Activated T-helper 1 cell treated with anti-CD3 and anti-CD28 coated beads, Interleukin-12 subunit alpha, Interleukin-12 subunit beta, Interleukin-2, Interleukin-4 antibody, amounts not matched to agents 30 ng/mL and 10 ng/mL and 1 ng/mL, durations not matched to agents 14 hours and 24 hours and 36 hours (primary cell): ENCODE data around the gene ERC1. TPM values are rescaled to one million over a fixed set of nuclear protein-coding genes. Genes with fewer than 3 reads are reported as not detected.
"Not testable (repeated sequence)": the region's sequence is repeated elsewhere in the genome, so short reads cannot be mapped to it uniquely, and the experiment has no call there.

Experiments used
- DNase-seq: peaks from one replicate; pipeline ENCODE4 v3.0.0; 2021; ENCODE audit warnings: low spot score
- H3K27ac Mint-ChIP-seq: one replicate; pipeline ENCODE4 v1.8.0; 2021; ENCODE audit warnings: mild to moderate bottlenecking, mixed read lengths
- H3K27me3 Mint-ChIP-seq: one replicate; pipeline ENCODE4 v1.8.0; 2022; ENCODE audit warnings: mild to moderate bottlenecking, moderate library complexity, mixed read lengths; ENCODE audit not compliant: insufficient read depth
- H3K36me3 Mint-ChIP-seq: one replicate; pipeline ENCODE4 v1.8.0; 2021; ENCODE audit warnings: low read depth, mixed read lengths
- H3K4me1 Mint-ChIP-seq: one replicate; pipeline ENCODE4 v1.8.0; 2021; ENCODE audit warnings: low read depth, mixed read lengths
- H3K4me3 Mint-ChIP-seq: one replicate; pipeline ENCODE4 v1.8.0; 2021; ENCODE audit warnings: mild to moderate bottlenecking, moderate library complexity, mixed read lengths
- H3K9me3 Mint-ChIP-seq: one replicate; pipeline ENCODE4 v1.8.0; 2021; ENCODE audit warnings: mixed read lengths
- intact Hi-C: fragments of 100-400 bp; cut with micrococcal nuclease; formaldehyde crosslinking; loops from one replicate; pipeline ENCODE4 v1.15.1; 2024
- total RNA-seq: library from RNA; stranded (reverse); gene quantifications from 2 replicates; pipeline ENCODE4 v1.2.3, GENCODE V29; 2022

Gene ERC1
- total RNA-seq, 1 donor from 2014 or later, result 33.6 TPM

DNA sequence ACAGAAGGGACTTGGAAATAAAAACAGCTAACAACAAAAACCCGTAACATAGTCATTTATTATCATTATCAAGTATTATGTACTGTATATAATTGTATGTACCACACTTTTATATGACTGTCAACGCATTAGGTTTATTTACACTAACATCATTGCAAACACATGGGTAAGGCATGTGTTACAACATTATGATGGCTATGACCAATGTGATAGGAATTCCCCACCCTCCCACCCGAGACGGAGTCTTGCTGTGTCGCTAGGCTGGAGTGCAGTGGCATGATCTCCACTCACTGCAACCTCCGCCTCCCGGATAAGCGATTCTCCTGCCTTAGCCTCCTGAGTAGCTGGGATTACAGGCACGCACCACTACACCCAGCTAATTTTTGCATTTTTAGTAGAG is 82.6 kb downstream of the ERC1 start:
- no peak for DNase-seq
- no peaks in the 10 kb centered on the region for H3K36me3 Mint-ChIP-seq
- H3K4me3 Mint-ChIP-seq, result no peak overlapping the region
- H3K27ac Mint-ChIP-seq, result no peak overlapping the region
- peaks cover 3% of the 10 kb centered on the region for H3K27me3 Mint-ChIP-seq
- no peaks in the 10 kb centered on the region for H3K4me1 Mint-ChIP-seq
- intact Hi-C loops, result no loop called here
- no peaks in the 10 kb centered on the region for H3K9me3 Mint-ChIP-seq

DNA sequence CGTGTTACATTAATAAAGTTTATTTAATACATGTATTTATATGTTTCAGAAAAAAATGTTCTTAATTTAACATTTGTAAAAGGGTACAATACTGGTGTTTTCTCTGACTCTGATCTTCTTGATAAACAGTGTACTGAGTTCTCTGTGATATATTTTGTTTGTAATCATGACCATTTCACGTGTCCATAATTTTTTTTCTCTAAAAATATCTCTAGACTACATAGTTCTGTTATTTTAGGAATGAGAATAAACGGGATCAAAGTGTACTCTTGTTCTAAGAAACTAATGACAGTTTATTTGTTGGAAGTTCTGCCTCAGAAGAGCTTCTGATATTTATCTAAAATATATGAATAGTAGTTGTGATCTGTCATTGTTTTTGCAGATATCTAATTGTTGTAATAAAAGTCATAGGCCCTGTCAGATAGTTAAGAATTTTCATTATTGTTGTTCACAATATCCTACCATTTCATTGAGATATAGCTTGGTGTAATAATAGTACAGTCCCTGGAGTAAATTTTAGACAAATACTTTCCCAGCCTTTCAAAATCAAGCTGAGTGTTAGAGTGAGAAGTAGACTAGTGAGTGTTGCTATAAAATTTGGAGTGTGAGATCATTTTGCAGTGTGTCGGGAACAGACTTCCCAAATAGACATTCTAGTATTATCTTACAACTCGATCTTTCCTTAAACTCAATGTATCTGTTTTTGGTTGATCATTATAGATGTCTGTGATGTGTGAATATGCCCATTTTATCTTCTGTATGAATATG is 86.2 kb downstream of the ERC1 start:
- DNase-seq, result no peak
- Mint-ChIP-seq H3K27ac (no peak overlapping the region), H3K9me3 (no peaks in the 10 kb centered on the region), H3K36me3 (no peaks in the 10 kb centered on the region), H3K27me3 (no peaks in the 10 kb centered on the region), H3K4me1 (peaks cover 10% of the 10 kb centered on the region), H3K4me3 (no peak overlapping the region)
- intact Hi-C loops, result no loop called here

DNA sequence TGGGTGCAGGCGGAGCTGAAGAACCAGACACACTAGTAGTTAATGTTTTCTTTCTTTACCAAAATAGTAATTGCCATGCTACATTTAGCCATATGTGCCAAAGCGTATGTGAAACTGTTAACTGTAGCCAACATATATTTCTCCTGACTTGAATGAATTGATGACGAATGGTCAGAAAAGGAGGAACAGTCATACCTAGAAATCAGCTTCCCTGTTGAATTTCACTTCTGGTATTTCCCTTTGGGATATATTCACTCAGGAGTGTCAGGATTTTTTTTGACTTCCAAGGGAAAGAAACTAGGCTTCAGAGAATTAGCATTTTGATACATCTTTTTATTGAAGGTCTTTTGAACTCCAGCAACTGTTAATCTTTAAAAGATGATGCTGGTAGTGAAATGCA is 87.0 kb downstream of the ERC1 start:
- no peak overlapping the region for H3K4me3 Mint-ChIP-seq
- H3K27ac Mint-ChIP-seq, result no peak overlapping the region
- DNase-seq, result no peak
- intact Hi-C loops, result no loop called here
- no peaks in the 10 kb centered on the region for H3K27me3 Mint-ChIP-seq
- H3K36me3 Mint-ChIP-seq, result no peaks in the 10 kb centered on the region
- H3K9me3 Mint-ChIP-seq, result no peaks in the 10 kb centered on the region
- H3K4me1 Mint-ChIP-seq, result peaks cover 10% of the 10 kb centered on the region

DNA sequence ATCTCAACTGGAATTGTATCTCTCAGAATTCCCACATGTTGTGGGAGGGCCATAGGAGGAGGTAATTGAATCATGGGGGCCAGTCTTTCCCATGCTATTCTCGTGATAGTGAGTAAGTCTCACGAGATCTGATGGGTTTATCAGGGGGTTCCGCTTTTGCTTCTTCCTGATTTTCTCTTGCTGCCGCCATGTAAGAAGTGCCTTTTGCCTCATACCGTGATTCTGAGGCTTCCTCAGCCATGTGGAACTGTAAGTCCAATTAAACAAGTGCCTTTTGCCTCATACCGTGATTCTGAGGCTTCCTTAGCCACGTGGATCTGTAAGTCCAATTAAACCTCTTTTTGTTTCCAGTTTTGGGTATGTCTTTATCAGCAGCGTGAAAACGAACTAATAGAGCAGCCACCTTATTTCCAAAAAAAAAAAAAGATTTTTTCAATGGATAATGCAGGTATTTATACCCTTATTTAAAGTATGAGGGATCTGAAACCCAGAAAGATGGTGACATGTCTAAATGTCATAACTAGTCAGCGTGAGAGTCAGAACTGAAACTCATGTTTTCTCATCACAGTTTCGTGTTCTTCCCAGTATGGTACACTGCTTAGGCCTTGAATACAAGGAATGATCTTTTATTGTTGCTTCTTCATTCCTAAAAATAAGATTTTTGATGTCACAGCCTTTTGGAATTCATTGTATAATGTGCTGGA is 89.6 kb downstream of the ERC1 start:
- DNase-seq, result no peak
- H3K27ac Mint-ChIP-seq, result no peak overlapping the region
- no peaks in the 10 kb centered on the region for H3K36me3 Mint-ChIP-seq
- intact Hi-C loops, result no loop called here
- H3K4me1 Mint-ChIP-seq, result peaks cover 10% of the 10 kb centered on the region
- no peaks in the 10 kb centered on the region for H3K27me3 Mint-ChIP-seq
- no peak overlapping the region for H3K4me3 Mint-ChIP-seq
- no peaks in the 10 kb centered on the region for H3K9me3 Mint-ChIP-seq

DNA sequence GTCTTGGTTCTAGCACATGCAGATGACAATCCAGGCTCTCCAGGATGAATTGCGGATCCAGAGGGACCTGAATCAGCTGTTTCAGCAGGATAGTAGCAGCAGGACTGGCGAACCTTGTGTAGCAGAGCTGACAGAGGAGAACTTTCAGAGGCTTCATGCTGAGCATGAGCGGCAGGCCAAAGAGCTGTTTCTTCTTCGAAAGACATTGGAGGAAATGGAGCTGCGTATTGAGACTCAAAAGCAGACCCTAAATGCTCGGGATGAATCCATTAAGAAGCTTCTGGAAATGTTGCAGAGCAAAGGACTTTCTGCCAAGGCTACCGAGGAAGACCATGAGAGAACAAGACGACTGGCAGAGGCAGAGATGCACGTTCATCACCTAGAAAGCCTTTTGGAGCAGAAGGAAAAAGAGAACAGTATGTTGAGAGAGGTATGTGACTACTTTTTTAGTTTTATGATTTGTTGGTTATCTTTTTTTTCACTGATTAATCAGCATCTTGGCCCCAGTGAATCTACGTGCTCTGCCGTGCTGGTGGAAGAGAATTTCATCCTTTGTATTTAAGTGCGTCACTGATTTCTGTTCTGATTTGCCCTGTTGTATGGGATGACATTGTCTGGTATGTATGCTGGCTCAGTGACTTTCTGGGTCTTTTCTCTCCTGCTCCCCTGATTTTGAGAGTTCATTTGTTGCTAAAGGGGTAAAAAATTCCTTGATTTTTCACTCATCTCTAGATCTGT is 92.3 kb downstream of the ERC1 start:
- Mint-ChIP-seq H3K9me3 (no peaks in the 10 kb centered on the region), H3K27ac (no peak overlapping the region), H3K36me3 (no peaks in the 10 kb centered on the region), H3K4me1 (peaks cover 10% of the 10 kb centered on the region), H3K27me3 (no peaks in the 10 kb centered on the region), H3K4me3 (no peak overlapping the region)
- intact Hi-C loops, result no loop called here
- DNase-seq, result no peak

DNA sequence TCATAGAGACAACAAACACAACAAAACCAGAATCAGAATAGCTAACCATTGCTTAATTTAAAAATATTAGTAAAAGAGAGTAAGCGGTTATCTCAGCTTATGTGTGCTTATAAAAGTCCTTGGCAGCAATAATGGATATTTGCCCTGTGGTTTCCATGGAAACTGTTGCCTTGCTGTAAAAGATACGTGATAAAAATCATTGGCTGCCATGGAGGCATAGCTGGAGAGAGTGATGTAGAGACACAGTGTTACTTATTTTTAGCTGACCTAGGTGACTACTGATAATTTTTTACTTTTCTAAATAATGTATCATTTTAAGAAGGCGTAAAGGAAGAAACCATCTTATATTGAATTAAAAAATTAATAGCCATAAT is 92.9 kb downstream of the ERC1 start:
- H3K9me3 Mint-ChIP-seq, result no peaks in the 10 kb centered on the region
- no peak for DNase-seq
- peaks cover 10% of the 10 kb centered on the region for H3K4me1 Mint-ChIP-seq
- H3K27ac Mint-ChIP-seq, result no peak overlapping the region
- no peaks in the 10 kb centered on the region for H3K36me3 Mint-ChIP-seq
- intact Hi-C loops, result no loop called here
- no peak overlapping the region for H3K4me3 Mint-ChIP-seq
- no peaks in the 10 kb centered on the region for H3K27me3 Mint-ChIP-seq

DNA sequence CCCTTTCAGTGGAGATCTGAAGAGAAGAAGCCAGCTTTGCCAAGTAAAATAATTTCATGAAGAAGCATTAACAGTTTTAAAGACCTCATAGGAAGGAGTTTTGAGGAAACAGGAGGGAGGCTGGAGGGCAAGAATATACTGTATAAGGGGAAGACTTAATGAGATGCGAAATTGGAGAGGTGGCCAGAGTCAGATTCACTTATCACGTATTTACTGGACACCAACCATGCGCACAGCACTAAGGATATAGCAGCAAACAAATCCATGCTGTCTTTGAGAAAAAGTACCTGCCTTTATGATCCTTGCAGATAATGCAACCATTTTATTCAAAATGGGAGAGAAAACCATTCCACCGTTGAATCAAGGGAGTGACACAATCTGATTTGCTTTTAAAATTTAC is 100.3 kb downstream of the ERC1 start:
- H3K27ac Mint-ChIP-seq, result no peak overlapping the region
- no peaks in the 10 kb centered on the region for H3K9me3 Mint-ChIP-seq
- H3K36me3 Mint-ChIP-seq, result no peaks in the 10 kb centered on the region
- no peak overlapping the region for H3K4me3 Mint-ChIP-seq
- intact Hi-C loops, result loop anchor here (5.0 kb wide), 4 partner anchors 144 to 529 kb away; partner anchors contain the start of genes RAD52 and WNK1
- H3K27me3 Mint-ChIP-seq, result no peaks in the 10 kb centered on the region
- peaks cover 10% of the 10 kb centered on the region for H3K4me1 Mint-ChIP-seq
- no peak for DNase-seq

DNA sequence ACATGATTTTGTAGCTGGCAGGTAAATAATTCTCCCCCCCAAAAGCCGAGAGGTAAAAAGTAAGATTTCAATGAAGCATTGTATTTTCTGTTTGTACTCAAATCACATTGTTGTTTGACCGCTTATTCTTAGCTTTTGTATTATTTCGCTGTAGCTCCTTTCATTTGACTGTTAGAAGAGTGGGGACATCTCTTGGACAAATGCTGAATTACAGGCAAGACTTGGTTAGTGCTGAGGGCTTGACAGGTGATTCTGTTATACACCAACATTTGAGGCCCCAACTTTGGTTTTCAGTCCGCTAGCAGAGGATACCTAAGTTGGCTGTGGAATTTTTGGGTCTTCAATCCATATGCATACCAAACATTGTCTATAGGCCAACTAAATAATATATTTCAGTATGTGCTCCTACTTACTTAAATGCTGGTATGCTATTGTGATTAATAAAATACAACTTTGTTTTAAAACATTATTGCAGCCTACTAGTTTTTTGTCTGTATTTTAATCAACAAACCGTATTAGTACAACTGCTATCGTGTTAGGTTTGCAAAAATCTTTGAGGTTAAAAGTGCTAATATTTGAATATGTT is 102.2 kb downstream of the ERC1 start:
- Mint-ChIP-seq H3K27ac (no peak overlapping the region), H3K4me1 (peaks cover 12% of the 10 kb centered on the region)

DNA sequence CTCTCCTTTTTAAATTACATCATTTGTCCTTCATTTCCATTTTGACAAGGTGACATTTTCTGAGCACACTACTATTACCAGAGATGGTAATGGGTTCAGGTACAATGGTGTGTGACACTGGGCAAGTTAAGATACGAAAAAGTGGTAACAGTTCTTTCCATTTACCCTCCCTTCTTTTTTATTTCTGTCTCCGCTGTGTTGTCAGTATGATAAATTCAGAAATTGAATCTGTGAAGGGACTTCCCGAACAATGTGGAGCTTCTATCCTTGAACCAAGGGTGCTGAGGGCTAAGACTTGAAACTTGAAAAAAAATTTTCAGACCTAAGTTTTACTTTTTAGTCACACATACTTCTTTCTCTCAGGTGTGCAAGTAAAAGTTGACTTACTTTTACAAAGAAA is 103.7 kb downstream of the ERC1 start:
- H3K4me1 Mint-ChIP-seq, result peaks cover 27% of the 10 kb centered on the region
- no peak overlapping the region for H3K4me3 Mint-ChIP-seq
- H3K36me3 Mint-ChIP-seq, result no peaks in the 10 kb centered on the region
- no peak for DNase-seq
- no peaks in the 10 kb centered on the region for H3K9me3 Mint-ChIP-seq
- H3K27ac Mint-ChIP-seq, result no peak overlapping the region
- no peaks in the 10 kb centered on the region for H3K27me3 Mint-ChIP-seq
- intact Hi-C loops, result loop anchor here (5.0 kb wide), 5 partner anchors 102 to 532 kb away; partner anchors contain the start of genes ERC1, RAD52 and WNK1

More for the DNA sequence above, 102.2 kb downstream of the ERC1 start:
- intact Hi-C loops, result loop anchor here (5.0 kb wide), 4 partner anchors 146 to 531 kb away; partner anchors contain the start of genes RAD52 and WNK1
- no peak overlapping the region for H3K4me3 Mint-ChIP-seq
- H3K36me3 Mint-ChIP-seq, result no peaks in the 10 kb centered on the region
- DNase-seq, result peak; percentile 6
- H3K9me3 Mint-ChIP-seq, result no peaks in the 10 kb centered on the region
- no peaks in the 10 kb centered on the region for H3K27me3 Mint-ChIP-seq

DNA sequence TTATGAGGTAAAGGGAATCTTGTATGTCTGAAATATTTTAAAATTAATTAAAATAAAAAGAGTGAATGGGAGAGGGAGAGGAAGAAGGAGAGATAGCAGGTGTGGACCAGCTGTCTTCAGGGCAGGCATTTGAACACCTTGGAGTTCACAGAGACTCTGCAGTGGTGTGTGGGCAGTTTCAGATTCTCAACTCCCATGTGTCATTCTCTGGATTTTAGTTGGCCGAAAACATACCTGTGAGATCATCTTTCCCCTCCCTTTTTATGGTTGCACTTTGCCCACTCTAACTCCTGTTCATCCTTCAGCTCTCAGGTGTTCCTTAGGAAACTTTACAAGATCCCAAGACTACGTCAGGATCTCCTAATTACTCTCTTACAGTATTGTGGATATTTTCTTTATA is 108.1 kb downstream of the ERC1 start:
- H3K36me3 Mint-ChIP-seq, result no peaks in the 10 kb centered on the region
- H3K27me3 Mint-ChIP-seq, result peaks cover 1% of the 10 kb centered on the region
- no peaks in the 10 kb centered on the region for H3K9me3 Mint-ChIP-seq
- no peak for DNase-seq
- intact Hi-C loops, result loop anchor here (5.0 kb wide), 1 partner anchor 107 kb away; the partner anchor contains the start of gene ERC1
- H3K27ac Mint-ChIP-seq, result no peak overlapping the region
- H3K4me3 Mint-ChIP-seq, result no peak overlapping the region
- H3K4me1 Mint-ChIP-seq, result peaks cover 31% of the 10 kb centered on the region

DNA sequence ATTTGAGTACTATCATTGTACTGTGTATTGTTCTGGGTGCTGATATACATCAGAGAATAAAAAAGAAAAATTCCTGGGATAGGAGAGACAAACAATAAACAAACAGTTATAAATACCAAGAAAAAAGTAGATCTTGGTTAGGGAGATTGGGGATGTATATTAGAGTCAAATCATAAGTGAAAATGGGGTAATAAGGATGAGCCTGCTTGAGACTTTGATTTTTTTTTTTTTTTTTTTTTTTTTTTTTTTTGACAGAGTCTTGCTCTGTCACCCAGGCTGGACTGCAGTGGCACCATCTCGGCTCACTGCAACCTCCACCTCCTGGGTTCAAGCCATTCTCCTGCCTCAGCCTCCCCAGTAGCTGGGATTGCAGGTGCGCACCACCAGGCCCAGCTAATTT is 108.6 kb downstream of the ERC1 start:
- not testable (repeated sequence) for H3K36me3 Mint-ChIP-seq, H3K4me3 Mint-ChIP-seq, H3K27me3 Mint-ChIP-seq, DNase-seq, H3K9me3 Mint-ChIP-seq
- H3K27ac Mint-ChIP-seq, result peak overlapping the region; percentile 37
- intact Hi-C loops, result loop anchor here (5.0 kb wide), 1 partner anchor 107 kb away; the partner anchor contains the start of gene ERC1
- peaks cover 30% of the 10 kb centered on the region for H3K4me1 Mint-ChIP-seq

DNA sequence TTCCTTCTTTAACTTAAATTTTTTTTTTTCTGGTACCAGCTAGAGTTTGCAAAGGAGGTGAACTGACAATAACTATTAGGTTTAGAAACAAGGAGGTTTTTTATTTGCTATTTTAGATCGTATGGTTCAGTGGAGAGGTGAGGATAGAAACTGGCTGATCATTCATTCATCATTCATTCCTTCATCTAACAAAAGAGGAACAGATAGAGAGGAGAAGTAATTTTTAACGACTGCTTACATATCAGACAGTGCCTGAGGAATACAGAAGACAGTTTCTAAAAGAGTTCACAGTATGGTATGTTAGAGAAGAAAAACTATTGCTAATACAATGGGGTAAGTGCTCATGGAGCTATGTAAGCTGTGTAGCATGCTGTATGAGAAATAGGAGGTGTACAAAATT is 111.1 kb downstream of the ERC1 start:
- H3K9me3 Mint-ChIP-seq, result no peaks in the 10 kb centered on the region
- H3K4me1 Mint-ChIP-seq, result peaks cover 26% of the 10 kb centered on the region
- DNase-seq, result no peak
- H3K36me3 Mint-ChIP-seq, result no peaks in the 10 kb centered on the region
- peaks cover 1% of the 10 kb centered on the region for H3K27me3 Mint-ChIP-seq
- intact Hi-C loops, result no loop called here
- H3K4me3 Mint-ChIP-seq, result no peak overlapping the region
- no peak overlapping the region for H3K27ac Mint-ChIP-seq
